SK-N-MC (cell line): ENCODE results near the gene TTBK2.

Experiments
- EZH2 ChIP-seq: fragments of 200-600 bp; sonication (generic); IDR thresholded peaks from one replicate; pipeline ENCODE4 v1.6.1; 2017; ENCODE audit warnings: antibody characterized with exemption
- POLR2AphosphoS5 ChIP-seq: IDR thresholded peaks from 2 replicates; pipeline ENCODE4 v1.6.1; 2012; ENCODE audit warnings: mild to moderate bottlenecking, low read depth, low read length, borderline replicate concordance

DNA sequence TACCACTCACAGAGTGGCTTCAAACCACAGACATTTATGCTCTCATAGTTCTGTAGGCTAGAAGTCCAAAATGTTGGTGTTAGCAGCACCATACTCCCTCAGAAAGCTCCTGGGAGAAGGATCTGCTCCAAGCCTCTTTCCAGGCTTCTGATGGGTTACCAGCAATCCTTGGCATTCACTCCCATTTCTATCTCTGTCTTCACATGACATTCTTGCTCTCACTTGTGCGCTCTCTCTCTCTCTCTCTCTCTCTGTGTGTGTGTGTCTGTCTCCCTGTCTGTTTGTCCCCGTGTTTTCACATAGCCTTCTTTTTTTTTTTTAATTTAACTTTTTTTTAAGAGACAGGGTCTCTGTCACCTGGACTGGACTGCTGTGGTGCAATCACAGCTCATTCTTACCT is 209.9 kb downstream of the TTBK2 start:
- TF ChIP-seq EZH2 (no peak), POLR2AphosphoS5 (no peak)
